CD14-positive monocyte (primary cell): Measurements from ENCODE around the gene MPDZ. TPM values are rescaled to one million over a fixed set of nuclear protein-coding genes. Genes with fewer than 3 reads are reported as not detected.

ENCODE experiments used
- DNase-seq, 3 donors: peaks; one replicate each; pipeline ENCODE4 v3.0.0-alpha.2; 2011 to 2022
- H2AFZ ChIP-seq: 2 replicates; pipeline ENCODE4 v1.6.0; 2012; ENCODE audit warnings: mild to moderate bottlenecking, low read depth, low read length, inconsistent platforms; ENCODE audit not compliant: insufficient read depth, poor library complexity, severe bottlenecking
- H3K27ac ChIP-seq, 2 donors: 1 replicate in 1 of 2; 2 replicates in 1 of 2; pipeline ENCODE4 v1.5.1; 2012 to 2013; ENCODE audit warnings: low read length in 2 of 2, control low read depth in 1 of 2, inconsistent platforms in 1 of 2, low read depth in 1 of 2, mild to moderate bottlenecking in 1 of 2
- H3K27me3 ChIP-seq, 2 donors: one replicate each; pipeline versions ENCODE4 v1.6.0 to v1.6.1; 2011 to 2013; ENCODE audit warnings: low read length in 2 of 2; ENCODE audit not compliant: control insufficient read depth in 2 of 2, insufficient read depth in 2 of 2
- H3K36me3 ChIP-seq, 2 donors: replicated peaks in 1 of 2; 1 replicate in 1 of 2; 2 replicates in 1 of 2; pipeline versions ENCODE4 v1.5.1 to v1.6.1; 2012 to 2013; ENCODE audit warnings: low read length in 2 of 2, control low read depth in 1 of 2, inconsistent platforms in 1 of 2, mild to moderate bottlenecking in 1 of 2; ENCODE audit not compliant: insufficient read depth in 2 of 2, control insufficient read depth in 1 of 2
- H3K4me1 ChIP-seq, 2 donors: 1 replicate in 1 of 2; 2 replicates in 1 of 2; pipeline versions ENCODE4 v1.5.1 to v1.6.1; 2012 to 2013; ENCODE audit warnings: low read length in 2 of 2, control low read depth in 1 of 2, inconsistent platforms in 1 of 2, mild to moderate bottlenecking in 1 of 2, moderate library complexity in 1 of 2; ENCODE audit not compliant: insufficient read depth in 2 of 2, control insufficient read depth in 1 of 2
- H3K4me2 ChIP-seq: replicated peaks from 2 replicates; pipeline ENCODE3; 2012; ENCODE audit warnings: low read length, moderate library complexity, mild to moderate bottlenecking; ENCODE audit not compliant: poor library complexity, severe bottlenecking; ENCODE audit errors: extremely low read depth
- H3K4me3 ChIP-seq, 3 experiments: fragments of 200-600 bp in 1 of 3; sonication (generic) in 1 of 3; replicated peaks in 1 of 3; 1 replicate in 2 of 3; 2 replicates in 1 of 3; pipeline ENCODE4 v1.5.1; 2011 to 2013; ENCODE audit warnings: low read length in 3 of 3, mild to moderate bottlenecking in 3 of 3, control low read depth in 2 of 3, low read depth in 2 of 3, inconsistent platforms in 1 of 3, moderate library complexity in 1 of 3
- H3K79me2 ChIP-seq: 2 replicates; pipeline ENCODE4 v1.6.0; 2012; ENCODE audit warnings: mild to moderate bottlenecking, control low read depth, inconsistent platforms, low read length, moderate library complexity; ENCODE audit not compliant: insufficient read depth
- H3K9ac ChIP-seq: 2 replicates; pipeline ENCODE4 v1.6.0; 2017; ENCODE audit warnings: low read length, mild to moderate bottlenecking; ENCODE audit not compliant: insufficient read depth, poor library complexity, severe bottlenecking
- H3K9me3 ChIP-seq, 2 donors: replicated peaks in 1 of 2; 1 replicate in 1 of 2; 2 replicates in 1 of 2; pipeline versions ENCODE4 v1.5.1 to v1.6.1; 2012 to 2013; ENCODE audit warnings: low read length in 2 of 2, control low read depth in 1 of 2; ENCODE audit not compliant: control insufficient read depth in 1 of 2, insufficient read depth in 1 of 2
- H4K20me1 ChIP-seq: 2 replicates; pipeline ENCODE4 v1.6.0; 2012; ENCODE audit warnings: mild to moderate bottlenecking, low read length, control low read depth, moderate library complexity; ENCODE audit not compliant: insufficient read depth
- H3K27ac Mint-ChIP-seq, 7 donors: one replicate each; pipeline ENCODE4 v1.8.0; 2020; ENCODE audit warnings: mild to moderate bottlenecking in 7 of 7, mixed read lengths in 7 of 7, moderate library complexity in 6 of 7, inconsistent platforms in 2 of 7
- H3K27me3 Mint-ChIP-seq, 3 donors: one replicate each; pipeline ENCODE4 v1.8.0; 2021 to 2022; ENCODE audit warnings: low read depth in 3 of 3, mild to moderate bottlenecking in 3 of 3, mixed read lengths in 3 of 3, moderate library complexity in 3 of 3, inconsistent platforms in 1 of 3
- H3K36me3 Mint-ChIP-seq, 2 donors: one replicate each; pipeline ENCODE4 v1.8.0; 2020; ENCODE audit warnings: mixed read lengths in 2 of 2, inconsistent platforms in 1 of 2, mild to moderate bottlenecking in 1 of 2
- H3K4me1 Mint-ChIP-seq: one replicate; pipeline ENCODE4 v1.8.0; 2020; ENCODE audit warnings: mild to moderate bottlenecking, mixed read lengths
- H3K4me3 Mint-ChIP-seq, 2 donors: one replicate each; pipeline ENCODE4 v1.8.0; 2020; ENCODE audit warnings: mild to moderate bottlenecking in 2 of 2, mixed read lengths in 2 of 2, moderate library complexity in 1 of 2
- H3K9me3 Mint-ChIP-seq, 7 donors: one replicate each; pipeline ENCODE4 v1.8.0; 2020 to 2022; ENCODE audit warnings: mixed read lengths in 7 of 7, mild to moderate bottlenecking in 6 of 7, moderate library complexity in 6 of 7, inconsistent platforms in 2 of 7
- WGBS: methylation state at CpG from one replicate; pipeline ENCODE4 v1.1.5; 2013; ENCODE audit warnings: missing lambda C conversion rate; ENCODE audit not compliant: insufficient coverage; 5-methylcytosine and 5-hydroxymethylcytosine counted together
- intact Hi-C, 2 donors: fragments of 100-400 bp; cut with micrococcal nuclease; formaldehyde crosslinking; loops; one replicate each; pipeline versions ENCODE4 v1.15.0 to v1.15.1; 2023
- polyA plus RNA-seq, 3 donors: library from polyadenylated mRNA; depleted of rRNA in 1 of 3; unstranded in 2 of 3; stranded (reverse) in 1 of 3; fragments of 300-500 nt in 2 of 3; fragments of >200 nt in 1 of 3; fragmentation: Illumina TruSeq in 2 of 3; gene quantifications; 1 replicate in 2 of 3; 2 replicates in 1 of 3; pipeline ENCODE4 v1.2.3, GENCODE V29; 2012 to 2021
- TF ChIP-seq, protein P1 (sequence below): fragments of 200-600 bp; IDR thresholded peaks from one replicate; pipeline ENCODE4 v1.8.0; 2022; ENCODE audit warnings: antibody characterized with exemption, mild to moderate bottlenecking

Gene MPDZ
- polyA plus RNA-seq, 3 donors: not detected

DNA sequence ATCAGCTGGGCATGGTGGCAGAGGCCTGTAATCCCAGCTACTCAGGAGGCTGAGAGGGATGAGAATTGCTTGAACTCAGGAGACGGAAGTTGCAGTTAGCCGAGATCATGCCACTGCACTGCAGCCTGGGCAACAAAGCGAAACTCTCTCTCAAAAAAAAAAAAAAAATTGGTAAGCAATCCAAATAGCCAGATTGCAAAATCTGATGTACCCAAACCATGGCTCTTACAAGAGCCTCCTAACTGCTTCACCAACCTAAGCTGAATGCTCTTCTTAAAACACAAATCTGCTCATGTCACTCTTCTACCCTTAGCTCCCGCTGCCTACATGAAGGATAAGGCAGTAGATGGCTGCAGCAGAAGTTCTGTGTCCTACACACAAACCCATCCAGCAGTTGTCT lies 105.9 kb downstream of the MPDZ start:
- no peak overlapping the region for H3K4me3 ChIP-seq
- no peak overlapping the region for H3K9ac ChIP-seq
- Mint-ChIP-seq H3K27me3 (no peaks in the 10 kb centered on the region), H3K36me3 (no peaks in the 10 kb centered on the region), H3K4me1 (no peaks in the 10 kb centered on the region), H3K27ac (no peak overlapping the region), H3K4me3 (no peak overlapping the region), H3K9me3 (peaks cover 0 to 2% (median 0%) of the 10 kb centered on the region in 7 donors)
- no peak overlapping the region for H3K4me2 ChIP-seq
- H3K4me1 ChIP-seq: no peaks in the 10 kb centered on the region
- intact Hi-C loops: no loop called here
- no peak for DNase-seq
- no peaks in the 10 kb centered on the region for H3K79me2 ChIP-seq
- H3K9me3 ChIP-seq: no peaks in the 10 kb centered on the region
- TF ChIP-seq, protein P1, sequence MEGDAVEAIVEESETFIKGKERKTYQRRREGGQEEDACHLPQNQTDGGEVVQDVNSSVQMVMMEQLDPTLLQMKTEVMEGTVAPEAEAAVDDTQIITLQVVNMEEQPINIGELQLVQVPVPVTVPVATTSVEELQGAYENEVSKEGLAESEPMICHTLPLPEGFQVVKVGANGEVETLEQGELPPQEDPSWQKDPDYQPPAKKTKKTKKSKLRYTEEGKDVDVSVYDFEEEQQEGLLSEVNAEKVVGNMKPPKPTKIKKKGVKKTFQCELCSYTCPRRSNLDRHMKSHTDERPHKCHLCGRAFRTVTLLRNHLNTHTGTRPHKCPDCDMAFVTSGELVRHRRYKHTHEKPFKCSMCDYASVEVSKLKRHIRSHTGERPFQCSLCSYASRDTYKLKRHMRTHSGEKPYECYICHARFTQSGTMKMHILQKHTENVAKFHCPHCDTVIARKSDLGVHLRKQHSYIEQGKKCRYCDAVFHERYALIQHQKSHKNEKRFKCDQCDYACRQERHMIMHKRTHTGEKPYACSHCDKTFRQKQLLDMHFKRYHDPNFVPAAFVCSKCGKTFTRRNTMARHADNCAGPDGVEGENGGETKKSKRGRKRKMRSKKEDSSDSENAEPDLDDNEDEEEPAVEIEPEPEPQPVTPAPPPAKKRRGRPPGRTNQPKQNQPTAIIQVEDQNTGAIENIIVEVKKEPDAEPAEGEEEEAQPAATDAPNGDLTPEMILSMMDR: no peak
- no peaks in the 10 kb centered on the region for H3K36me3 ChIP-seq
- no peaks in the 10 kb centered on the region for H3K27me3 ChIP-seq
- H4K20me1 ChIP-seq: no peaks in the 10 kb centered on the region
- H2AFZ ChIP-seq: no peak overlapping the region
- 92% methylated on average over 2 of the region's 4 CpGs for WGBS
- H3K27ac ChIP-seq: no peak overlapping the region

DNA sequence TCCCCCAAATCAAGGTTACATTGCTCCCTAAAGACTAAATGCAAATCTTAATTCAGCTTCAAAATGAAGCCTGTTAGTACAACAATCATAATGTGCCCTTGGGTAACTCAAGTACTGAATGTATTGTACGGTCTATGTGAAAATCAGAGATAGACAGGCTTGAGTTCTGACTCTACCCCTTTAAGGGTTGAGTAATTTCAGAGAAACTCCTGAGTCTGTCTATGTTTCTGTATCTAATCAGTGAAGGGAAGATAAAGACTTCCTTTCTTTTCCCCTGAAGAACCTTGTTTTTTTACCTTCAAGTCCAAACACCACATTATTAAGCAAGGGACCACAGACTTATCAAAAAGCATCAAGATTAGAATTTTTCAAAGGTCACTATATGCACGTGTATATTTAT lies 108.2 kb downstream of the MPDZ start:
- Mint-ChIP-seq H3K4me1 (no peaks in the 10 kb centered on the region), H3K27ac (no peak overlapping the region), H3K9me3 (peaks cover 0 to 2% (median 0%) of the 10 kb centered on the region in 7 donors), H3K36me3 (no peaks in the 10 kb centered on the region), H3K27me3 (no peaks in the 10 kb centered on the region), H3K4me3 (no peak overlapping the region)
- TF ChIP-seq, protein P1: no peak
- no peaks in the 10 kb centered on the region for H3K79me2 ChIP-seq
- H3K9ac ChIP-seq: no peak overlapping the region
- H3K36me3 ChIP-seq: no peaks in the 10 kb centered on the region
- H4K20me1 ChIP-seq: no peaks in the 10 kb centered on the region
- no peaks in the 10 kb centered on the region for H3K4me1 ChIP-seq
- no peak overlapping the region for H3K4me3 ChIP-seq
- DNase-seq: no peak
- H3K27me3 ChIP-seq: no peaks in the 10 kb centered on the region
- H3K4me2 ChIP-seq: no peak overlapping the region
- no peak overlapping the region for H2AFZ ChIP-seq
- intact Hi-C loops: no loop called here
- WGBS: no CpG with 5 or more reads among the region's 2 CpGs
- H3K27ac ChIP-seq: no peak overlapping the region
- no peaks in the 10 kb centered on the region for H3K9me3 ChIP-seq
